ENCODE results near the gene TGFBR2. TPM values are rescaled to one million over a fixed set of nuclear protein-coding genes. Genes with fewer than 3 reads are reported as not detected.

Gene TGFBR2
- total and polyA plus RNA-seq, 2 experiments from 2014 or later = 4.7 to 13.0 TPM

- Histone ChIP-seq H3K36me3 (ENCODE audit: insufficient read depth) (no peaks in the 10 kb centered on the region), H3F3A (replicated peaks; ENCODE audit: low read depth) (no peaks in the 10 kb centered on the region), H2AFZ (no peak overlapping the region), H3K4me3 (no peak overlapping the region), H3K79me2 (replicated peaks; ENCODE audit: insufficient read depth) (peaks cover 100% of the 10 kb centered on the region), H4K20me1 (replicated peaks; ENCODE audit: insufficient read depth) (peaks cover 11% of the 10 kb centered on the region), H3K27me3 (ENCODE audit: insufficient read depth) (no peaks in the 10 kb centered on the region), H3K4me1 (ENCODE audit: insufficient read depth) (peaks cover 41% of the 10 kb centered on the region), H3K27ac (ENCODE audit: low read depth) (no peak overlapping the region), H3K9me2 (ENCODE audit: insufficient read depth) (no peaks in the 10 kb centered on the region), H3K4me2 (no peak overlapping the region)
- Mint-ChIP-seq H3K4me3 (no peak overlapping the region), H3K9me3 (no peaks in the 10 kb centered on the region), H3K4me1 (peaks cover 44% of the 10 kb centered on the region), H3K27me3 (ENCODE audit: insufficient read depth, low read depth, poor library complexity) (no peaks in the 10 kb centered on the region), H3K36me3 (ENCODE audit: low read depth) (no peaks in the 10 kb centered on the region), H3K27ac (no peak overlapping the region)
- DNase-seq (ENCODE audit: low spot score) (no peak), ATAC-seq (no peak)
- no peak for TF ChIP-seq ZNF114 (CRISPR knock-in tag; IDR thresholded peaks at IDR 0.05)
- TF ChIP-seq EZH2phosphoT487 (IDR thresholded peaks at IDR 0.05; ENCODE audit: unreplicated experiment) = no peak
- TF ChIP-seq REST (IDR thresholded peaks at IDR 0.05; ENCODE audit: unreplicated experiment) = no peak
- TF ChIP-seq EZH2 (IDR thresholded peaks at IDR 0.05; ENCODE audit: low read depth, unreplicated experiment) = no peak
- no peak for TF ChIP-seq NANOG (IDR thresholded peaks at IDR 0.05; ENCODE audit: borderline replicate concordance)
- no peak for TF ChIP-seq ZNF331 (CRISPR knock-in tag; IDR thresholded peaks at IDR 0.05; ENCODE audit: low read depth)
- TF ChIP-seq ETS1 (IDR thresholded peaks at IDR 0.05) = no peak
- TF ChIP-seq CTCF (conservative IDR thresholded peaks at IDR 0.05; ENCODE audit: low read depth in 2 of 2) = no peak
- TF ChIP-seq CREB1 (CRISPR knock-in tag; IDR thresholded peaks at IDR 0.05; ENCODE audit: low read depth) = no peak
- TF ChIP-seq STAT1 (IDR thresholded peaks at IDR 0.05; ENCODE audit: unreplicated experiment) = no peak
- no peak for TF ChIP-seq POLR2AphosphoS5 (IDR thresholded peaks at IDR 0.05; ENCODE audit: low read depth)
- no peak for TF ChIP-seq JUNB (IDR thresholded peaks at IDR 0.05; ENCODE audit: unreplicated experiment)
- no peak for TF ChIP-seq ZNF462 (CRISPR knock-in tag; IDR thresholded peaks at IDR 0.05)
These were observed 6.2 kb downstream of the TGFBR2 start for GRCh38 chr3:30612437-30613132.

All from GM23338 (cell line).